PFSK-1 (cell line): ENCODE data around the gene MDC1.

Experiments used
- FOXP2 ChIP-seq: optimal IDR thresholded peaks from 2 replicates; pipeline ENCODE3; 2011; ENCODE audit warnings: borderline replicate concordance, control low read depth, inconsistent platforms; ENCODE audit not compliant: insufficient read depth; ENCODE audit errors: extremely low read length, extremely low read depth
- POLR2AphosphoS5 ChIP-seq: IDR thresholded peaks from 2 replicates; pipeline ENCODE4 v1.6.1; 2012; ENCODE audit warnings: low read depth, mild to moderate bottlenecking, control low read depth, low read length, moderate library complexity
- SIN3A ChIP-seq: IDR thresholded peaks from 2 replicates; pipeline ENCODE4 v1.6.1; 2012; ENCODE audit warnings: mild to moderate bottlenecking, low read length, moderate library complexity, borderline replicate concordance; ENCODE audit not compliant: insufficient read depth
- TAF1 ChIP-seq: IDR thresholded peaks from 2 replicates; pipeline ENCODE4 v1.6.1; 2012; ENCODE audit warnings: low read length, control low read depth, borderline replicate concordance; ENCODE audit not compliant: insufficient read depth
- TF ChIP-seq, protein P1 (sequence below), 2 experiments: IDR thresholded peaks; 2 replicates each; pipeline versions ENCODE4 v1.6.1 to v1.8.0; 2011 to 2012; ENCODE audit warnings: low read depth in 2 of 2, low read length in 2 of 2, control low read depth in 1 of 2, inconsistent platforms in 1 of 2, mild to moderate bottlenecking in 1 of 2, moderate library complexity in 1 of 2; ENCODE audit not compliant: insufficient read depth in 1 of 2

The MDC1 gene

DNA sequence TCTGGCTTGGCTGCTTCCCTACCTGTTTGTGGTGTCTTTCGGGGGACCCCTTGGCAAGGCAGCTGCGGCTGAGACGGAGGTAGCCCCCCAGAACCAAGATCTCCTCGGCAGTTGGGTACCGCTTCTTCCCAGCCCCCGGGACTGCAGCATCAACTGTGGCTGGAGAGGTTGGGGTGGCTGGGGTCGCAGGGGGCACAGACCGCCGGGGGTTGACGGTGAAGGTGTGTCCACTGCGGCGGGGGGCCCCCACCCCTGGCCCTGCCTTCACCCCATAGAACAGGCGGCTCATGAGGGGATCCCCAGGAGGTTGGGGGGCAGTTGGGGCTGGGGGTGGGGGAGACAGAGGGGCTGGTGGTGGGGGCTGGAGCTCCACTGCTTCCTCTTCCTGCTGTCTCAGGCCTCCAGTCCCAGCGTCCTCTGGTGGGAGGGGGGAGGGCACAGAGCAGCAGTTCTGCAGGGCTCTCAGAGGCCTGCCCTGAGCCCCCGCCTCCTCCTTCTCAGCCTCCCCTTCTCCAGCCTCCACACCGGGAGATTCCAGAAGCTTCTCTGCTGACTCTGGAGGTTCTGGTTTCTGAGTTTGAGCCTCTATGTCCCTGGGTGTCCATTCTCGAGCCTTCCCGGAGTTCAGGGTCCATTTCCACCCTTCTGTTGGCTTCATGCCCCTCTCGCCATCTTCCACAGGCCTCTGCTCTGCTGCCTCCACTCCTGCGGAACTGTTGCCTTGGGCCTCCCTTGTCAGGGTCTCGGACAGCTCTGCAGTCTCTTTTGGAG, 32.5 kb downstream of the MDC1 start:
- TF ChIP-seq POLR2AphosphoS5 (peak; percentile 37), TAF1 (peak; percentile 66; the same call in 1 of the 2 replicates), FOXP2 (no peak)

DNA sequence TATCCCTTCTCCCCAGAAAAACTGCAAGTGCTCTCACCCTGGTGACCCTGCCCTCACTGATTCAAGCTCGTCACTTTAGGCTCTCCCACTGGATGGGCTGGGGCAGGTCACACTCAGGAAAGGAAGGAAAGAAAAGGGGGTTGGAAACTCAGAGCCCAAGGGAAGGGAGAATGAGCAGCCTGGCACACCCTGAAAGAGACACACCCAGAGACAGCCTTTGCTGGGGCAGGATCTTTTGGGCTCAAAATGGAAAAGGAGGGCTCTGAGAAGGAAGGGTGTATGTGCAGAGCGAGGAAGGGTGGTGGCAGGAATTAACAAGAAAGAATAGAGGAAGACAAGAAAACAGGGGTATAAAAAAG, 33.1 kb downstream of the MDC1 start:
- TF ChIP-seq SIN3A (no peak), FOXP2 (no peak), POLR2AphosphoS5 (no peak; the same call in 1 of the 2 replicates), TAF1 (no peak)
- TF ChIP-seq, protein P1, sequence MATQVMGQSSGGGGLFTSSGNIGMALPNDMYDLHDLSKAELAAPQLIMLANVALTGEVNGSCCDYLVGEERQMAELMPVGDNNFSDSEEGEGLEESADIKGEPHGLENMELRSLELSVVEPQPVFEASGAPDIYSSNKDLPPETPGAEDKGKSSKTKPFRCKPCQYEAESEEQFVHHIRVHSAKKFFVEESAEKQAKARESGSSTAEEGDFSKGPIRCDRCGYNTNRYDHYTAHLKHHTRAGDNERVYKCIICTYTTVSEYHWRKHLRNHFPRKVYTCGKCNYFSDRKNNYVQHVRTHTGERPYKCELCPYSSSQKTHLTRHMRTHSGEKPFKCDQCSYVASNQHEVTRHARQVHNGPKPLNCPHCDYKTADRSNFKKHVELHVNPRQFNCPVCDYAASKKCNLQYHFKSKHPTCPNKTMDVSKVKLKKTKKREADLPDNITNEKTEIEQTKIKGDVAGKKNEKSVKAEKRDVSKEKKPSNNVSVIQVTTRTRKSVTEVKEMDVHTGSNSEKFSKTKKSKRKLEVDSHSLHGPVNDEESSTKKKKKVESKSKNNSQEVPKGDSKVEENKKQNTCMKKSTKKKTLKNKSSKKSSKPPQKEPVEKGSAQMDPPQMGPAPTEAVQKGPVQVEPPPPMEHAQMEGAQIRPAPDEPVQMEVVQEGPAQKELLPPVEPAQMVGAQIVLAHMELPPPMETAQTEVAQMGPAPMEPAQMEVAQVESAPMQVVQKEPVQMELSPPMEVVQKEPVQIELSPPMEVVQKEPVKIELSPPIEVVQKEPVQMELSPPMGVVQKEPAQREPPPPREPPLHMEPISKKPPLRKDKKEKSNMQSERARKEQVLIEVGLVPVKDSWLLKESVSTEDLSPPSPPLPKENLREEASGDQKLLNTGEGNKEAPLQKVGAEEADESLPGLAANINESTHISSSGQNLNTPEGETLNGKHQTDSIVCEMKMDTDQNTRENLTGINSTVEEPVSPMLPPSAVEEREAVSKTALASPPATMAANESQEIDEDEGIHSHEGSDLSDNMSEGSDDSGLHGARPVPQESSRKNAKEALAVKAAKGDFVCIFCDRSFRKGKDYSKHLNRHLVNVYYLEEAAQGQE (IDR thresholded peaks at IDR 0.05; ENCODE audit: insufficient read depth in 1 of 2, low read depth in 2 of 2, low read length in 2 of 2): no peak

DNA sequence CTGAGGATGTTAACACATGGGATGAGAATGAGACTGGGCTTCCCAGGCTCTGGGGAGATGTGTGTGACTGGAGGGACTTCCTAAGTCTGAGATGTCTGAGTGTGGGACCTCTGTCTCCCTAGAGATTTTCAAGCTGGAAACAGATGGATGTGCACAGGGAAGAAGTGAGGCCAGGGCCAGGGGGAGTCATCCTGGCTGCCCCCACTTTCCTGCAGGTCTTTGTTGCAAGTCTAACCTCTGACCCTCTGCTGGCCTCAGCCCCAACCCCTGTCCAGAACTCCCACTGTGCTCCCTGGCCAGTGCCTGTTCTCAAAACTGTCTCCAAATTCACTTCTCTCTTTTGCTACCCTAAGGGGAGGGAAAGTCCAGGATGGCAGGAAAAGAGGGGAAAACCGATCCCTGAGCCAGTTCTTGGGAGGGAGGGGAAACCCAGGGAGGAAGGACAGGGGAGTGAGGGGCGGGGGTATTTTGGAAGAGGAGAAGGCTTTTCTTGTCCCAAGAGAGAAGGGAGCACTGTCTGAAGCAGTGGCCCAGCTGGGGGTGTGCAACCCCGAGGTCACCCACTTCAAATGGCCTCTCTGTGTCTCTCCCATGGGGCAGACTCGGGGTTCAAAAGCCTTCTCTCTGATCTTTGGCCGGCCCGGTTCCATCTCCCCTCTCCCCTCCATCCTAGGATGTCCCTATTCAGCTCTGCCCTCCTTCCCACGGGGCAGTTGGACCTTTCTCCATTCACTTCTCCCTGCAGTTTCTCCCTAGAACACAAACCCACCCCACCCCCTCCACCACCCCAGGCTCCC, 33.7 kb downstream of the MDC1 start:
- TF ChIP-seq TAF1 (no peak), POLR2AphosphoS5 (no peak; the same call in 1 of the 2 replicates), SIN3A (no peak), FOXP2 (no peak)
- TF ChIP-seq, protein P1 (IDR thresholded peaks at IDR 0.05; ENCODE audit: insufficient read depth in 1 of 2, low read depth in 2 of 2, low read length in 2 of 2): no peak

DNA sequence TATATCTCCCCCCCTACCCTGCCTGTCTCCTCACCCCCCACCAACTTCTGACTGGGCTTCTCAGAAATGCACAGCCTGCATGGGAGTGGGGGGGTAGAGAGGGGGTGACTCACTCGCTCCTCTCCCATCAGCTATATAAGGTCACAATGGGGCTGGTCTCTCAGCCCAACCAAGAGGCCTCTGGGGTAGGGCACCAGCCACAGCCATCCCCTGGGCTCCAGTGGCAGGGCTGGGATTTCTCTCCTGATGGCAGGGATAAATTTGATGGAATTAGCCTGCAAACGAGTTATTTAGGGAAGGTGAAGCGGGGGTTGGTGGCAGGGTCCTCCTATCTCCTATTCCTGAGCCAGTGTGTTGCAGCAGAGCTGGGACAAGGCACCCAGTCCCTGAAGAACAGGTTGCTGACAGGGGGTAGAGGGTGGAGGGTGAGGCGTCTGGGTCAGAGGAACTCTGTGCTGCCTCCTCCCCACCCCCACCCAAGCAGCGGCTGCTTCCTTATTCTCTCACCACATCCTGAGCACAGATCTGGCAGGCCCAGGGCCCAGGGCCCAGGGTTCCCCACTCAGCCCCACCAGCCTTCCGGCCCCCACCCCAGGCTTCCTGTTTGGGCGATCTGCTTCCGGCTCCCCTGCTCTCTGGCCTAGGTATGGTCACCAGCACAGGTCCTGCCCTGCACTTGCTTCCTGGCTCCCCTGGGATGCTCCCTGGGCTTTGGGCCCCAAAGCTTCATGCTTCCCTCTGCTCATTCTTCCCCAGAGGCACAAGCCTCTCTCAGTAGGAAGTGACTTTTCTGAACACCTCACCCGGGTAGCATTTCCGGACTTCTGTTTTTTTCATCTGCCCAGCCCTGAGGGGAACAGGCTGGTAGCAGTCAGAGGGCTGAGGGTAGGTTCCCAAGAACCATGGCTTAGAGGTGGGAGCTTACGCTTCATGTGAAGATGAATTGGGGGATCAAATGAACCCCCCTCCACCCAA, 34.7 kb downstream of the MDC1 start:
- 0 out of 2 replicates have a peak, but pooled peaks have one; percentile 43 for TF ChIP-seq TAF1
- no peak for TF ChIP-seq FOXP2
- TF ChIP-seq, protein P1 (IDR thresholded peaks at IDR 0.05; ENCODE audit: insufficient read depth in 1 of 2, low read depth in 2 of 2, low read length in 2 of 2): no peak
- TF ChIP-seq SIN3A: no peak
- TF ChIP-seq POLR2AphosphoS5: peak; percentile 59

DNA sequence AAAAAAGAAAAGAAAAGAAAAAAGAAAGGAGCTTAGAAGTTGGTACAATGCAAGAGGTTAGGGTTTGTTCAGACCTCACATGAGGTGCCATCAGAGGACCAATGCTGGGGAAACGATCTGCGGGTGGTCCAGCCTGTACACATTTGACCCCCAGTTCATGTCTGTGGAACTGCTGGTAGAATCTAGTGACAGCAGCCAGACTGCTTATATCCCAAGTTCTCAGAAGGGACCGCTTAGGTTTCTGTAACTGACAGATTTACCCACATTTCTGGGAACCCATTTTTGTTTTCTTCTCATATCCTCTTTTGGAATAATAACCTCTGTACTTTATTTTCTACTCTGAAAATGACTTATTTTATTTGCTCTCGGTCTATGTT, 35.3 kb downstream of the MDC1 start:
- no peak for TF ChIP-seq SIN3A
- no peak for TF ChIP-seq TAF1
- TF ChIP-seq, protein P1 (IDR thresholded peaks at IDR 0.05; ENCODE audit: insufficient read depth in 1 of 2, low read depth in 2 of 2, low read length in 2 of 2): no peak
- no peak for TF ChIP-seq FOXP2
- TF ChIP-seq POLR2AphosphoS5: no peak
